ENCODE data around the gene BMPR1A. TPM values are rescaled to one million over a fixed set of nuclear protein-coding genes. Genes with fewer than 3 reads are reported as not detected.
"Not testable (repeated sequence)": the region's sequence is repeated elsewhere in the genome, so short reads cannot be mapped to it uniquely, and the experiment has no call there.

BMPR1A gene
- total RNA-seq, 4 donors from 2014 or later = 29.3 to 45.2 (median 38.0) TPM

DNA sequence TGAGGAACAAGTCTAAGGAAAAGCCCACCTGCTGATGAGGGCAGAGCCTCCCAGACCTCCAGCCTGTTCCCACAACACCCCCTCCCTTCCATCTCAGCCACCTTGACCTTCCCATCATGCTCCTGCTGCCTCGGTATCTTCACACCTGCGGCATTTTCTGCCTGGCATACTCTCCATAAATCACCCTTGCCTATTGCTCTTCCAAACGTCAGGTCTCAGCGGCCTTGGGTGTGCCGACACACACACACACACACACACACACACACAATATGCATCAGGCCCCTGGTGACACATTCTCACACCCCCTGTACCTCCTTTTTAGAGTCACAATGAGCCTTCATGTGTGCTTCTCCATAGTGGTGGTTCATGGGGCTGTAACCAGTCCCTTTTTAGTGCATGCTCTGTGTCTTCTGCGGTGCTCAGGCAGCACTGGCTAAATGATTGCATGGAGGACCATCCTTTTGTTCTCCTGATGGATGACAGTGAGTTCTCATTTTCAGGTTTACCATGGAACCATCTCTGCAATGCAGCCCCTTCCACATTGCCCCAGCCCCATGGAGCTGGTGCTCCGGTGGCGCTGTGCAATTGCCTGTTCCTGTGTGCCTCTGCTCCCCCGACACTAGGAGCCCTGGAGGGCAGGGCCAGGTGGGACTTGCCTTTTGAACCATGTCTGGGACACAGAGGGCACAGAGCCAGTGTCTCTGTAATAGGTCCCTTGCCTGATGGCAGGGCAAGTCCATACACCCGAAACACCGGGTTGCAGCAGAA, 216.4 kb downstream of the BMPR1A start:
- no peak for TF ChIP-seq EP300 (IDR thresholded peaks at IDR 0.05; ENCODE audit: low read depth)
- TF ChIP-seq, protein P1, sequence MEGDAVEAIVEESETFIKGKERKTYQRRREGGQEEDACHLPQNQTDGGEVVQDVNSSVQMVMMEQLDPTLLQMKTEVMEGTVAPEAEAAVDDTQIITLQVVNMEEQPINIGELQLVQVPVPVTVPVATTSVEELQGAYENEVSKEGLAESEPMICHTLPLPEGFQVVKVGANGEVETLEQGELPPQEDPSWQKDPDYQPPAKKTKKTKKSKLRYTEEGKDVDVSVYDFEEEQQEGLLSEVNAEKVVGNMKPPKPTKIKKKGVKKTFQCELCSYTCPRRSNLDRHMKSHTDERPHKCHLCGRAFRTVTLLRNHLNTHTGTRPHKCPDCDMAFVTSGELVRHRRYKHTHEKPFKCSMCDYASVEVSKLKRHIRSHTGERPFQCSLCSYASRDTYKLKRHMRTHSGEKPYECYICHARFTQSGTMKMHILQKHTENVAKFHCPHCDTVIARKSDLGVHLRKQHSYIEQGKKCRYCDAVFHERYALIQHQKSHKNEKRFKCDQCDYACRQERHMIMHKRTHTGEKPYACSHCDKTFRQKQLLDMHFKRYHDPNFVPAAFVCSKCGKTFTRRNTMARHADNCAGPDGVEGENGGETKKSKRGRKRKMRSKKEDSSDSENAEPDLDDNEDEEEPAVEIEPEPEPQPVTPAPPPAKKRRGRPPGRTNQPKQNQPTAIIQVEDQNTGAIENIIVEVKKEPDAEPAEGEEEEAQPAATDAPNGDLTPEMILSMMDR (IDR thresholded peaks at IDR 0.05) = no peak
- TF ChIP-seq POLR2A (IDR thresholded peaks at IDR 0.05) = no peak
- no peak for TF ChIP-seq POLR2AphosphoS5 (IDR thresholded peaks at IDR 0.05)
- Histone ChIP-seq H3K36me3 (no peaks in the 10 kb centered on the region), H3K4me3 (no peak overlapping the region), H3K9me3 (no peaks in the 10 kb centered on the region), H3K27me3 (no peaks in the 10 kb centered on the region), H3K27ac (peak overlapping the region; percentile 88 to 95 (median 91)), H3K4me1 (peaks cover 13 to 49% (median 39%) of the 10 kb centered on the region in 4 donors)
- WGBS, 2 donors (ENCODE audit: low coverage in 1 of 2) = 95% methylated on average over 4 to 11 of the region's 11 CpGs
- in situ Hi-C loops (cut with MboI; ENCODE audit: low pct_ligation_motif_present in 1 of 4, low pct_unique_long_range_greater_than_20kb in 1 of 4, low sequenced_read_pairs in 3 of 4) (no loop called here), intact Hi-C loops (cut with DNase I; ENCODE audit: low total_unique reads) (no loop called here)
- no peak for DNase-seq

DNA sequence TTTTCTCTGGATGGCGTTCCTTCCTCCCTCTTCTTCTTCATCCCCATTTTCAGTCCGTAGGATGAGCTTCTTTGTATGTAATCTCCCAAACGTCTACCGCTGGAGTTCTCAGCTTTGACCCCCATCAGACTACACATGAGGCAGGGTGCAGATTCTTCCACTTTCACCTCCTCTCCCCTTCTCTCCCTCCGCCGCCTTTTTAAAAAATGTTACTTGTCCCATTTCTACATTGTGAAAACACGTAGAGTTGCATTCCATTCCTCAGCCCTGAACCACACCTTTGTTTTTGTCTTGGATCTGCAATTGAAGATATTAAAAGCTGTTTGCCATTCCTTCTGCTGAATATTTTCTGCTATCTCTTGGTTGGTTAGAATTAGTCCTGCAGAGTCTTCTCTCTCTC, 218.1 kb downstream of the BMPR1A start:
- intact Hi-C loops (cut with DNase I; ENCODE audit: low total_unique reads) = no loop called here
- H3K36me3 ChIP-seq = no peaks in the 10 kb centered on the region
- WGBS, 2 donors (ENCODE audit: low coverage in 1 of 2) = 86% methylated on average over 7 of the region's 7 CpGs
- no peak for DNase-seq
- no peak for TF ChIP-seq EP300 (IDR thresholded peaks at IDR 0.05; ENCODE audit: low read depth)
- no peak for TF ChIP-seq POLR2A (IDR thresholded peaks at IDR 0.05)
- TF ChIP-seq, protein P1 (IDR thresholded peaks at IDR 0.05) = no peak
- no peak for TF ChIP-seq POLR2AphosphoS5 (IDR thresholded peaks at IDR 0.05)
- no peaks in the 10 kb centered on the region for H3K27me3 ChIP-seq
- H3K4me1 ChIP-seq = peaks cover 2 to 45% (median 25%) of the 10 kb centered on the region in 4 donors
- H3K27ac ChIP-seq = no peak overlapping the region
- in situ Hi-C loops (cut with MboI; ENCODE audit: low pct_ligation_motif_present in 1 of 4, low pct_unique_long_range_greater_than_20kb in 1 of 4, low sequenced_read_pairs in 3 of 4) = no loop called here
- H3K4me3 ChIP-seq = no peak overlapping the region
- no peaks in the 10 kb centered on the region for H3K9me3 ChIP-seq

DNA sequence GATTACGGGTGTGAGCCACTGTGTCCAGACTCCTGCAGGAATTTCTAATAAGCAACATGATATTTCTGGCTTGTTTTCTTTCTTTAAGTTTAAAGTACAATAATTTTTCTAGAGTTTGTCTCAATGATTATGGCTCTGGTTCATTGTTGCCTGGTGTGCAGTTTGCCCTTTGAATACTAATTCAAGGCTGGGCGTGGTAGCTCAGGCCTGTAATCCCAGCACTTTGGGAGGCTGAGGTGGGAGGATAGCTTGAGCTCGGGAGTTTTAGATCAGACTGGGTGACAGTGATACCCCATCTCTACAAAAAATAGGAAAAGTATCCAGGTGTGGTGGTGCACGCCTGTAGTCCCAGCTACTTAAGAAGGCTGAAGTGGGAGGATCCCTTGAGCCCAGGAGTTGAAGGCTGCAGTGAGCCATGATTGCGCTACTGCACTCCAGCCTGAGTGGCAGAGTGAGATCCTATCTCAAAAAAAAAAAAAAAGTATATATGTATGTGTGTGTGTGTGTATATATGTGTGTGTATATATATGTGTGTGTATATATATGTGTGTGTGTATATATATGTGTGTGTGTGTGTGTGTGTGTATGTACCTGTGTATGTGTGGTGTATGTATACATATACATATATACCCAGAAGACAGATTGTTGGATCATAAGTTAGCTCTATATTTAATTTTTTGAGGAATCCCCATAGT, 220.1 kb downstream of the BMPR1A start:
- no peak for DNase-seq
- H3K4me3 ChIP-seq = no peak overlapping the region
- no peaks in the 10 kb centered on the region for H3K36me3 ChIP-seq
- no peaks in the 10 kb centered on the region for H3K27me3 ChIP-seq
- no peak for TF ChIP-seq POLR2A (IDR thresholded peaks at IDR 0.05)
- TF ChIP-seq POLR2AphosphoS5 (IDR thresholded peaks at IDR 0.05) = no peak
- TF ChIP-seq, protein P1 (IDR thresholded peaks at IDR 0.05) = no peak
- no peak for TF ChIP-seq EP300 (IDR thresholded peaks at IDR 0.05; ENCODE audit: low read depth)
- no peaks in the 10 kb centered on the region for H3K9me3 ChIP-seq
- peaks cover 7 to 39% (median 21%) of the 10 kb centered on the region in 4 donors for H3K4me1 ChIP-seq
- 91 to 100% methylated on average over 3 to 5 of the region's 5 CpGs for WGBS, 2 donors (ENCODE audit: low coverage in 1 of 2)
- intact Hi-C loops (cut with DNase I; ENCODE audit: low total_unique reads) (no loop called here), in situ Hi-C loops (cut with MboI; ENCODE audit: low pct_ligation_motif_present in 1 of 4, low pct_unique_long_range_greater_than_20kb in 1 of 4, low sequenced_read_pairs in 3 of 4) (no loop called here)
- H3K27ac ChIP-seq = peak overlapping the region in 1 of 4 donors; percentile 35

DNA sequence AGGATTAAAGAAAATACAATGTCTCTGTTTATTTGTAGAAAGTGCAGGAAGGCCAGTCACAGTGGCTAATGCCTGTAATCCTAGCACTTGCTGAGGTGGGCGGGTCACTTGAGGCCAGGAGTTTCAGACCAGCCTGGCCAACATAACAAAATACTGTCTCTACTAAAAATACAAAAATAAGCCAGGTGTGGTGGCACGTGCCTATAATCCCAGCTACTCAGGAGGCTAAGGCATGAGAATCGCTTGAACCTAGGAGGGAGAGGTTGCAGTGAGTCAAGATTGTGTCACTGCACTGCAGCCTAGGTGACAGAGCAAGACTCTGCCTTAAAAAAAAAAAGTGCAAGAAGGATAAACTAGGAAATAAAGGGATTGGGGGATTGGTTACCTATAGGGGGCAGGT, 222.0 kb downstream of the BMPR1A start:
- H3K27ac ChIP-seq = peak overlapping the region; percentile 2 to 34 (median 8)
- DNase-seq = peak; percentile 7
- intact Hi-C loops (cut with DNase I; ENCODE audit: low total_unique reads); in situ Hi-C loops (cut with MboI; ENCODE audit: low pct_ligation_motif_present in 1 of 4, low pct_unique_long_range_greater_than_20kb in 1 of 4, low sequenced_read_pairs in 3 of 4); H3K27me3 ChIP-seq; H3K9me3 ChIP-seq; H3K36me3 ChIP-seq; H3K4me3 ChIP-seq: not testable (repeated sequence)
- H3K4me1 ChIP-seq = peaks cover 7 to 31% (median 15%) of the 10 kb centered on the region in 4 donors
- WGBS, 2 donors (ENCODE audit: low coverage in 1 of 2) = 67 to 76% methylated on average over 3 of the region's 3 CpGs
